KMS-11 (cell line): ENCODE results near the gene PTCH1.

ENCODE experiments used
- H2AFZ ChIP-seq: fragments of 200-600 bp; sonication (generic); 2 replicates; pipeline ENCODE4 v1.6.1; 2016; ENCODE audit warnings: antibody characterized with exemption, mixed run types, low read depth
- H3K27ac ChIP-seq: fragments of 200-600 bp; sonication (generic); 2 replicates; pipeline ENCODE4 v1.6.1; 2016; ENCODE audit warnings: mild to moderate bottlenecking, mixed run types
- H3K27me3 ChIP-seq: fragments of 200-600 bp; sonication (generic); 2 replicates; pipeline ENCODE4 v1.6.1; 2017; ENCODE audit warnings: mild to moderate bottlenecking, low read depth, mixed run types, moderate library complexity; ENCODE audit not compliant: insufficient read depth
- H3K36me3 ChIP-seq: fragments of 200-600 bp; sonication (generic); 2 replicates; pipeline ENCODE4 v1.6.1; 2017; ENCODE audit warnings: mild to moderate bottlenecking, mixed run types; ENCODE audit not compliant: insufficient read depth
- H3K4me1 ChIP-seq: fragments of 200-600 bp; sonication (generic); 2 replicates; pipeline ENCODE4 v1.6.1; 2016; ENCODE audit warnings: mild to moderate bottlenecking, low read depth, mixed run types; ENCODE audit not compliant: poor library complexity, severe bottlenecking
- H3K4me2 ChIP-seq: fragments of 200-600 bp; sonication (generic); 2 replicates; pipeline ENCODE4 v1.7.0; 2016; ENCODE audit warnings: mild to moderate bottlenecking, mixed run types
- H3K4me3 ChIP-seq: fragments of 200-600 bp; sonication (generic); IDR thresholded peaks from 2 replicates; pipeline ENCODE4 v1.6.1; 2017; ENCODE audit warnings: low read depth, low read length, mixed read lengths; ENCODE audit not compliant: insufficient read depth
- H3K79me2 ChIP-seq: fragments of 200-600 bp; sonication (generic); 2 replicates; pipeline ENCODE4 v1.6.1; 2016; ENCODE audit warnings: low read depth, mixed run types; ENCODE audit not compliant: insufficient read depth
- H3K9ac ChIP-seq: fragments of 200-600 bp; sonication (generic); 2 replicates; pipeline ENCODE4 v1.6.1; 2016; ENCODE audit warnings: mild to moderate bottlenecking, mixed run types
- H4K20me1 ChIP-seq: fragments of 200-600 bp; sonication (generic); 2 replicates; pipeline ENCODE4 v1.6.1; 2016; ENCODE audit warnings: mild to moderate bottlenecking, mixed run types; ENCODE audit not compliant: insufficient read depth
- CTCF ChIP-seq: fragments of 200-600 bp; sonication (generic); conservative IDR thresholded peaks from 2 replicates; pipeline ENCODE4 v1.6.1; 2017; ENCODE audit warnings: low read depth, mild to moderate bottlenecking, antibody characterized with exemption, low read length, moderate library complexity, mixed read lengths

The PTCH1 gene

GRCh38 chr9:95420518-95420917 lies 96.3 kb downstream of the PTCH1 start:
- Histone ChIP-seq H3K4me1 (peaks cover 22% of the 10 kb centered on the region), H3K27me3 (no peaks in the 10 kb centered on the region), H3K9ac (no peak overlapping the region), H2AFZ (no peak overlapping the region), H3K79me2 (no peaks in the 10 kb centered on the region; the same call in 1 of the 2 replicates), H3K27ac (no peak overlapping the region), H4K20me1 (no peaks in the 10 kb centered on the region), H3K4me3 (no peak overlapping the region), H3K4me2 (no peak overlapping the region), H3K36me3 (no peaks in the 10 kb centered on the region)
- TF ChIP-seq CTCF = no peak

GRCh38 chr9:95419444-95419843 lies 97.3 kb downstream of the PTCH1 start:
- no peak for TF ChIP-seq CTCF
- Histone ChIP-seq H3K4me3 (no peak overlapping the region), H3K27me3 (no peaks in the 10 kb centered on the region)

GRCh38 chr9:95415158-95415557 lies 101.6 kb downstream of the PTCH1 start:
- no peak overlapping the region for H3K27ac ChIP-seq
- no peak overlapping the region for H3K4me2 ChIP-seq
- peaks cover 12% of the 10 kb centered on the region for H3K4me1 ChIP-seq
- H3K79me2 ChIP-seq = no peaks in the 10 kb centered on the region; the same call in 1 of the 2 replicates
- no peaks in the 10 kb centered on the region for H3K36me3 ChIP-seq
- H2AFZ ChIP-seq = no peak overlapping the region
- TF ChIP-seq CTCF = no peak
- H3K9ac ChIP-seq = no peak overlapping the region
- H3K4me3 ChIP-seq = no peak overlapping the region
- no peaks in the 10 kb centered on the region for H3K27me3 ChIP-seq
- H4K20me1 ChIP-seq = no peaks in the 10 kb centered on the region

More at GRCh38 chr9:95419444-95419843, 97.3 kb downstream of the PTCH1 start:
- Histone ChIP-seq H3K4me2 (0 out of 2 replicates have a peak overlapping the region, but pooled peaks have one; percentile 1), H3K4me1 (peaks cover 22% of the 10 kb centered on the region), H3K9ac (no peak overlapping the region), H3K36me3 (no peaks in the 10 kb centered on the region), H3K79me2 (no peaks in the 10 kb centered on the region; the same call in 1 of the 2 replicates), H4K20me1 (no peaks in the 10 kb centered on the region), H3K27ac (no peak overlapping the region), H2AFZ (no peak overlapping the region)

GRCh38 chr9:95413793-95414192 lies 103.0 kb downstream of the PTCH1 start:
- no peaks in the 10 kb centered on the region for H4K20me1 ChIP-seq
- no peak overlapping the region for H3K27ac ChIP-seq
- no peak overlapping the region for H3K4me2 ChIP-seq
- no peak overlapping the region for H2AFZ ChIP-seq
- no peaks in the 10 kb centered on the region for H3K27me3 ChIP-seq
- TF ChIP-seq CTCF = no peak
- no peak overlapping the region for H3K4me3 ChIP-seq
- H3K79me2 ChIP-seq = no peaks in the 10 kb centered on the region; the same call in 1 of the 2 replicates
- no peaks in the 10 kb centered on the region for H3K36me3 ChIP-seq
- H3K9ac ChIP-seq = no peak overlapping the region
- peaks cover 4% of the 10 kb centered on the region for H3K4me1 ChIP-seq
